K562 (cell line): ENCODE measurements around the gene APOB.

Experiments
- ARHGAP35 ChIP-seq: fragments of 450-650 bp; IDR thresholded peaks from 2 replicates; pipeline ENCODE4 v1.6.1; 2018; ENCODE audit not compliant: partially characterized antibody
- EP400 ChIP-seq: fragments of 450-650 bp; IDR thresholded peaks from 2 replicates; pipeline ENCODE4 v1.6.1; 2017; ENCODE audit warnings: antibody characterized with exemption, mild to moderate bottlenecking, moderate library complexity
- HNRNPLL ChIP-seq: fragments of 200-400 bp; formaldehyde crosslinking; IDR thresholded peaks from 2 replicates; pipeline ENCODE4 v1.6.1; 2017; ENCODE audit warnings: low read length, low read depth, mild to moderate bottlenecking; ENCODE audit not compliant: poor library complexity, severe bottlenecking
- MXI1 ChIP-seq: IDR thresholded peaks from 2 replicates; pipeline ENCODE4 v1.6.1; 2011; ENCODE audit warnings: low read depth, mild to moderate bottlenecking, improper control_type of control experiment, low read length
- POLR2AphosphoS5 ChIP-seq: IDR thresholded peaks from 2 replicates; pipeline ENCODE4 v1.6.1; 2011; ENCODE audit warnings: mild to moderate bottlenecking, low read depth, low read length, moderate library complexity; ENCODE audit not compliant: control insufficient read depth, insufficient read depth
- RFX5 ChIP-seq: IDR thresholded peaks from 2 replicates; pipeline ENCODE4 v1.6.1; 2011; ENCODE audit warnings: low read depth, mild to moderate bottlenecking, improper control_type of control experiment, low read length

DNA sequence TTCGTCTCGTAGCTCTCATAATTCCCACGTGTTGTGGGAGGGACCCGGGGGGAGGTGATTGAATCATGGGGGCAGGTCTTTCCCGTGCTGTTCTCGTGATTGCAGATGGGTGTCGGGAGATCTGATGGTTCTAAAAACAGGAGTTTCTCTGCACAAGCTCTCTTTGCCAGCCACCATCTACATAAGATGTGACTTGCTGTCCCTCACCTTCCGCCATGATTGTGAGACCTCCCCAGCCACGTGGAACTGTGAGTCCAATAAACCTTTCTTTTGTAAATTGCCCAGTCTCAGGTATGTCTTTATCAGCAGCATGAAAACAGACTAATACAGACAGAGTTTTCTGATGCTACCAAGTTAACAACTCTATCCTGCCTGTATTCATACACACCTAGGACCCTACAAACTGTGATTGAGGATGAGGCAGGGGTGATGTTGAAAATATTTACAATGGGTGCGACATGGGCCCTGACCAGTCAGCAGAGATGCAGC, 3.9 kb downstream of the APOB start:
- TF ChIP-seq HNRNPLL, result no peak
- TF ChIP-seq RFX5, result no peak
- no peak for TF ChIP-seq ARHGAP35
- TF ChIP-seq EP400, result no peak
- no peak for TF ChIP-seq POLR2AphosphoS5
- TF ChIP-seq MXI1, result no peak
